ENCODE measurements around the gene TPO. TPM values are rescaled to one million over a fixed set of nuclear protein-coding genes. Genes with fewer than 3 reads are reported as not detected.

Gene TPO
- total RNA-seq, 4 donors from 2014 or later: 4,215 to 7,965 (median 5,966) TPM

DNA sequence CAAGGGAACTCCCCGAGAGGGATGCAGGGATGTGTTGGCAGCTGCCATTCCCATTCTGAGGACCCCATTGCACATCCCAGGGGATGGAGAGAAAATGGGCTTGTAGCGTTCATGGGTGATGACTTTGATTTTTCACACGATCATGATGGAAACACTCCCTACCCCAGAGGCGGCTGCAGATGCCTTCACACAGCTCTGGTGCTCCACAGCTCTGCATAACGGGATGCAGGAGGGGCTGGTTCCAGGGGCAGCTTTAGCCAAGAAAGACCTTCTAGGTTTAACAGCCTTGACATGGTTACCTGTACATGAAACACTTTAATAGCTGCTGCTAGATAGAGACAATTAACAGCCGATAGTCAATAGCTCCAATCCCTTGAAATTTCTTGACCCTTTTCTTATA is 88.7 kb downstream of the TPO start:
- Histone ChIP-seq H3K27me3 (no peaks in the 10 kb centered on the region), H3K36me3 (peaks cover 74 to 83% of the 10 kb centered on the region in 2 donors), H3K4me1 (peaks cover 0 to 17% of the 10 kb centered on the region in 2 donors), H3K4me3 (replicated peaks in 1 of 3) (no peak overlapping the region), H3K27ac (peak overlapping the region in 1 of 3 donors; percentile 5), H3K9me3 (no peaks in the 10 kb centered on the region)
- no peak for TF ChIP-seq POLR2A (IDR thresholded peaks at IDR 0.05)
- TF ChIP-seq, protein P1, sequence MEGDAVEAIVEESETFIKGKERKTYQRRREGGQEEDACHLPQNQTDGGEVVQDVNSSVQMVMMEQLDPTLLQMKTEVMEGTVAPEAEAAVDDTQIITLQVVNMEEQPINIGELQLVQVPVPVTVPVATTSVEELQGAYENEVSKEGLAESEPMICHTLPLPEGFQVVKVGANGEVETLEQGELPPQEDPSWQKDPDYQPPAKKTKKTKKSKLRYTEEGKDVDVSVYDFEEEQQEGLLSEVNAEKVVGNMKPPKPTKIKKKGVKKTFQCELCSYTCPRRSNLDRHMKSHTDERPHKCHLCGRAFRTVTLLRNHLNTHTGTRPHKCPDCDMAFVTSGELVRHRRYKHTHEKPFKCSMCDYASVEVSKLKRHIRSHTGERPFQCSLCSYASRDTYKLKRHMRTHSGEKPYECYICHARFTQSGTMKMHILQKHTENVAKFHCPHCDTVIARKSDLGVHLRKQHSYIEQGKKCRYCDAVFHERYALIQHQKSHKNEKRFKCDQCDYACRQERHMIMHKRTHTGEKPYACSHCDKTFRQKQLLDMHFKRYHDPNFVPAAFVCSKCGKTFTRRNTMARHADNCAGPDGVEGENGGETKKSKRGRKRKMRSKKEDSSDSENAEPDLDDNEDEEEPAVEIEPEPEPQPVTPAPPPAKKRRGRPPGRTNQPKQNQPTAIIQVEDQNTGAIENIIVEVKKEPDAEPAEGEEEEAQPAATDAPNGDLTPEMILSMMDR (IDR thresholded peaks at IDR 0.05): no peak
- 87 to 97% methylated on average over 6 of the region's 6 CpGs for WGBS, 2 donors
- intact Hi-C loops (cut with DNase I): no loop called here
- DNase-seq: peak in 1 of 2 donors; percentile 1

DNA sequence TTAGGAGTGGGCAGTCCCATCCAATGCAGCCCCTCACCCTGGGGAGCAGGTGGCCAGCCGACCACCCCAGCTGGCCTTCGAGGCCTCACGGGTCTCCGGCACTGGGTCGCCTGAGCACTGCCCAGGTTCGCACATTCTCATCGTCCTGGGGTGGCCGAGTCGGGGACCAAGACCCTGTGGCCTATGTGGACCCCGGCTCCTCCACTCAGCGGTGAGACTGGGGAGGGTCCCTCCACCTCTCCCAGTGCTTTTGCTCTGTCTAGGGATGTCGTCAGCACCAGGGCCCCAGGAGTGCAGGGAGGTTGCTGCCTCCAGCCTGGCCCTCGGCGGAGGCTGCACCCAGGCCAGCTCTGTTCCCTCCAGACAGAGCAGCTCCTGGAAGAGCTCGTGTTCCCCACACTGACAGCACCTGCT is 89.6 kb downstream of the TPO start:
- TF ChIP-seq, protein P1 (IDR thresholded peaks at IDR 0.05): no peak
- no peak for TF ChIP-seq POLR2A (IDR thresholded peaks at IDR 0.05)
- Histone ChIP-seq H3K27ac (peak overlapping the region in 2 of 3 donors; percentile 20 to 56), H3K36me3 (peaks cover 65 to 74% of the 10 kb centered on the region in 2 donors), H3K9me3 (no peaks in the 10 kb centered on the region), H3K4me3 (replicated peaks in 1 of 3) (no peak overlapping the region), H3K4me1 (peaks cover 0 to 17% of the 10 kb centered on the region in 2 donors), H3K27me3 (no peaks in the 10 kb centered on the region)
- 87 to 95% methylated on average over 6 to 11 of the region's 15 CpGs for whole genome bisulfite sequencing, 2 donors
- peak; percentile 1 to 9 for DNase-seq
- intact Hi-C loops (cut with DNase I): no loop called here

DNA sequence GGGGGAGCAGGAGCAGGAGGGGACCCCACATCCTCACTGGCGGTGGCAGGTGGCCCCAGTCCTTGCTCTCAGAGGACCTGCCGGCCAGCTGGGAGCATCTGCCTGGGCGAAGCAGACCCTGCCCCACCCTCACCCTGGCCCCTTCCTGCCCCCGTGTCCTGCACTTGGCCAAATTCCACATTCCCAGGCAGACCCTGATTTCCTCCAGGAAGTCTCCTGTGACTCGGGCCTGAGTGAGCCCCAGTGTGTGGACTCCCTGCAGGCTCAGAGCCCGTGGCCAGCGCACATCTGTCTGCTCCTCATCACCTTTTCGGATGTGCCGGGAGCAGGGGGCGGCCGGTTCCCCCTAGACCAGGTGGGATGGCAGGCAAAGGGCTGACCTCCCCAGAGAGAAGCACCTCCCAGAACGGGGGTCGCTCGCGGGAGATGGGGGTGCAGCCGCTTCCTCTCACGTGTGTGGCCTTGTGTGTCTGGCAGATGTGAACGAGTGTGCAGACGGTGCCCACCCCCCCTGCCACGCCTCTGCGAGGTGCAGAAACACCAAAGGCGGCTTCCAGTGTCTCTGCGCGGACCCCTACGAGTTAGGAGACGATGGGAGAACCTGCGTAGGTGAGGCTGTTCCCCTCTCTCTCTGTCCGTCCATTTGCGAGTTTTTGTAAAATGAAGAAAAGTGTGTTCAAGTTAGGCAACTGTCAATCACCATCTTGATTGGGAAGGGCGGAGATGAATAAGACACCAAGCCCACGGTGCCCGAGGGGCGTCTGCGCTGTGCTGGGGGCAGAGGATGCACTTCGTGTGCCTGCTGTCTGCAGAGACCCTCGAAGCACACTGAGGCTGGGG is 90.4 kb downstream of the TPO start:
- peak overlapping the region in 2 of 3 donors; percentile 20 to 56 for H3K27ac ChIP-seq
- intact Hi-C loops (cut with DNase I): no loop called here
- H3K4me3 ChIP-seq (replicated peaks in 1 of 3): no peak overlapping the region
- TF ChIP-seq, protein P1 (IDR thresholded peaks at IDR 0.05): no peak
- TF ChIP-seq POLR2A (IDR thresholded peaks at IDR 0.05): peak in 1 of 2 donors; percentile 5
- H3K36me3 ChIP-seq: peaks cover 58 to 66% of the 10 kb centered on the region in 2 donors
- H3K9me3 ChIP-seq: no peaks in the 10 kb centered on the region
- DNase-seq: peak; percentile 3 to 25
- H3K27me3 ChIP-seq: no peaks in the 10 kb centered on the region
- WGBS, 2 donors: 88 to 91% methylated on average over 27 to 33 of the region's 36 CpGs
- peaks cover 0 to 17% of the 10 kb centered on the region in 2 donors for H3K4me1 ChIP-seq

DNA sequence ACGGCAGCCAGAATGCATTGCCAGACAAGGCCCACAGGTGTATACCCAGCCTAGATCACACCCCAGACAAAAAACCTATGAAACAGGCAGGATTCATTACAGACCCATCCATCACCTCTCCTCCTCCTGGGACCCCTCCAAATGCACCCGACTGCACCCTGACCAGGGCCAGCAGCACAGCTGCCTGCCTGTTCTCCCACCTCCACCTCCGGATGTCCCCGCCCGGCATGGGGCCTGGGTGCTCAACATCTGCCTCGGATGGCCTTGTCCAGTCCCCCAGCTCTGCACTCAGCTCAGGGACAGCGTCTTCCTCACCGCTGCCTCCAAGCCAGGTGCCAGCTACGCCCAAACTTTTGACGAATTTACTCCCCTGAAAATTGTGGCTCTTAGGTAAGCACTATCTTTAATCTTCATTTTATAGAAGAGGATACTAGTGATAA is 91.1 kb downstream of the TPO start:
- TF ChIP-seq, protein P1 (IDR thresholded peaks at IDR 0.05): no peak
- TF ChIP-seq POLR2A (IDR thresholded peaks at IDR 0.05): no peak
- peaks cover 52 to 64% of the 10 kb centered on the region in 2 donors for H3K36me3 ChIP-seq
- no peaks in the 10 kb centered on the region for H3K9me3 ChIP-seq
- H3K4me3 ChIP-seq (replicated peaks in 1 of 3): no peak overlapping the region
- H3K27ac ChIP-seq: no peak overlapping the region
- 90 to 95% methylated on average over 10 of the region's 10 CpGs for WGBS, 2 donors
- peaks cover 0 to 20% of the 10 kb centered on the region in 2 donors for H3K4me1 ChIP-seq
- peak; percentile 0 to 7 for DNase-seq
- intact Hi-C loops (cut with DNase I): no loop called here
- H3K27me3 ChIP-seq: no peaks in the 10 kb centered on the region

DNA sequence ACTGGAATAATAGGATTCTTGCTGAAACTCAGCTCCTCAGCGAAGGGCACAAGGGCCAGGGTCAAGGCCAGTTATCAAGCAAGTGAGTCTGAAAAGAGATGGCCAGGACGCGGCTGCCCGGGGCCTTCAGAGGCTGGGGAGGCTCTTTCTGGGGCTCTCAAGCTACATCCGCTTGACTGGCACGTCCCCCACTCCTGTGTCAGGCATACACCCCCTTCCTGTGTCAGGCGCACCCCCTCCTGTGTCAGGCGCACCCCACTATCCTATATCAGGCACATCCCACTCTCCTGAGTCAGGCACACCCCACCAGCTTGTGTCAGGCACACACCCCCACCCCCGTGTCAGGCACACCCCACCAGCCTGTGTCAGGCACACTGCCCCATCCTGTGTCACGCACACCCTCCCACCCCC is 91.8 kb downstream of the TPO start:
- no peaks in the 10 kb centered on the region for H3K27me3 ChIP-seq
- no peaks in the 10 kb centered on the region for H3K9me3 ChIP-seq
- TF ChIP-seq, protein P1 (IDR thresholded peaks at IDR 0.05): no peak
- TF ChIP-seq POLR2A (IDR thresholded peaks at IDR 0.05): no peak
- H3K36me3 ChIP-seq: peaks cover 47 to 64% of the 10 kb centered on the region in 2 donors
- intact Hi-C loops (cut with DNase I): no loop called here
- WGBS, 2 donors: 73 to 89% methylated on average over 3 to 10 of the region's 10 CpGs
- peak; percentile 6 to 30 for DNase-seq
- peaks cover 0 to 24% of the 10 kb centered on the region in 2 donors for H3K4me1 ChIP-seq
- no peak overlapping the region for H3K27ac ChIP-seq
- H3K4me3 ChIP-seq (replicated peaks in 1 of 3): no peak overlapping the region

Data from thyroid gland (tissue), 4 donors.